Stimulated activated CD4-positive, alpha-beta T cell treated with anti-CD3 and anti-CD28 coated beads, Interleukin-15, amount 100 ng/mL, for 48 hours (primary cell): Measurements from ENCODE around the gene CNNM3.
"Not testable (repeated sequence)": the region's sequence is repeated elsewhere in the genome, so short reads cannot be mapped to it uniquely, and the experiment has no call there.

Experiments
- DNase-seq, 2 donors: peaks; one replicate each; pipeline ENCODE4 v3.0.0-alpha.2; 2020; ENCODE audit warnings: low read depth in 2 of 2

The CNNM3 gene

DNA sequence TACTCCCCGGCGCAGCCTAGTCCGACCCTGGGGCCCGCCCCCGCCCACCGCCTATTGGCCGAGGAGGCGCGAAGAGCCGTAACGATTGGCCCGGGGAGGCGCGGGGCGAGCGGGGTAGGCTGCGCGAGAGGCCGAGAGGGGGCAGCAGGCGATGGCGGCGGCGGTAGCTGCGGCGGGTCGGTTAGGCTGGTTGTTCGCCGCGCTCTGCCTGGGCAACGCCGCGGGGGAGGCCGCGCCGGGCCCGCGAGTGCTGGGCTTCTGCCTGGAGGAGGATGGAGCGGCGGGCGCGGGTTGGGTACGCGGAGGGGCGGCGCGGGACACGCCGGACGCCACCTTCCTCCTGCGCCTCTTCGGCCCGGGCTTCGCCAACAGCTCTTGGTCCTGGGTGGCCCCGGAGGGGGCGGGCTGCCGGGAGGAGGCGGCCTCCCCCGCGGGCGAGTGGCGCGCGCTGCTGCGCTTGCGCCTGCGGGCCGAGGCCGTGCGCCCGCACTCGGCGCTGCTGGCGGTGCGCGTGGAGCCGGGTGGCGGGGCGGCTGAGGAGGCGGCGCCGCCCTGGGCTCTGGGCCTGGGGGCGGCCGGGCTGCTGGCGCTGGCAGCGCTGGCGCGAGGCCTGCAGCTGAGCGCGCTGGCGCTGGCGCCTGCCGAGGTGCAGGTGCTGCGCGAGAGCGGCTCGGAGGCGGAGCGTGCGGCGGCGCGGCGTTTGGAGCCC, at the start of gene CNNM3:
CNNM3 (plus strand) TSS at position 142 of the 709 bp plus-strand sequence; CDS start at position 152, 10 bp downstream.
- peak; percentile 89 to 96 for DNase-seq

DNA sequence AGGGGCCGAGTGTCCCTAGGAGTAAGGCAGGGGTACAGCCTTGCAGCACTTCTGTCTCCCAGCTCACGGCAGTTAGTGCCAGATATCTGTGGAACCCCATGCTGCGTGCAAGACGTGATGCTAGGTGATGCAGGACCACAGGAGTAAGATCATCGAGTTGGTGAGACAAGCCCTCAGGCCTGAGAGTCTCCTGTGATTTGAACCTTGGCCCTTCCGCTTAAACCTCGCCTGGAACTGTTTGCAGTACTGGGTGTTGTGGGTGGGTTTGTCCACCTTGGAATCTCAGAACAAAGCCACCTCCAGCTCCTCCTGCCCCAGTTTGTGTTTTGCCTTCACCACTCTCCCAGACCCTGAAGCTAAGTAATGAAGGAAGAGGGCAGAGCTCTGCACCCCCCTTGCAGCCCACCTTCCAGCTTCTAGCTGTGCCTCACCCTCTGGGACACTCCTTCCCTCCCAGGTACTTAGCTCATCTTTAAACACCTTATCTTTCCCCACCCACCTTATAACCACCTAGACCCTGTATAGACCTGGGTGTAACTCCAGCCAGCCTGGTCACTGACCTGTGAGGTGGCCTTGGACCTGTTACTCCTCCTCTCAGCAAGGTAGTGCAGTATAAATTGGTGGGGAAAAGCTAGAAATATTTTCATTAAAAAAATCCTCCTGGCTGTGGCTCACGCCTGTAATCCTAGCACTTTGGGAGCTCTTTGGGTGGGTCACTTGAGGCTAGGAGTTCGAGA, 48.8 kb upstream of the CNNM3 start:
- no peak for DNase-seq

DNA sequence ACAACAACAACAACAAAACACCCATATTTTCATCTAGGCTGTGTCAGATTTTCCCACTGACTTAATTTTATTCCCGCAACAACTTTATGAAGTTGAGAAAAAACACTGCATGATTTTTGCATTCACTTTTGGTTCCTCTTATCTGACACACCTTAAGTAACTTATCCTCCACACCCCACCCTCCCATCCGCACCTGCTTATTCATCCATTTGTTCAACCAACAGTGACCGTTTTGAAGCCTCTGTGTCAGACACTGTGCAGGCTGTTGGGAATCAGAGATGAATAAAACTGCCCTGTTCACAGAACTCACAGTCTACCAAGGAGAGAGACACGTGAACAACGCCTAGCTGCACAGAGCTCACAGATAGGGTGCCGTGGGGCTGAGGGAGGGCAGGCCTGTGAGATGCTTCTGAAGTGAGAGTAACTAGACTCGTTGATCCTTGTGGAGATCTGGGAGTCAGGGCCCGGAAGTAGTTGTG, 47.9 kb upstream of the CNNM3 start:
- no peak for DNase-seq

DNA sequence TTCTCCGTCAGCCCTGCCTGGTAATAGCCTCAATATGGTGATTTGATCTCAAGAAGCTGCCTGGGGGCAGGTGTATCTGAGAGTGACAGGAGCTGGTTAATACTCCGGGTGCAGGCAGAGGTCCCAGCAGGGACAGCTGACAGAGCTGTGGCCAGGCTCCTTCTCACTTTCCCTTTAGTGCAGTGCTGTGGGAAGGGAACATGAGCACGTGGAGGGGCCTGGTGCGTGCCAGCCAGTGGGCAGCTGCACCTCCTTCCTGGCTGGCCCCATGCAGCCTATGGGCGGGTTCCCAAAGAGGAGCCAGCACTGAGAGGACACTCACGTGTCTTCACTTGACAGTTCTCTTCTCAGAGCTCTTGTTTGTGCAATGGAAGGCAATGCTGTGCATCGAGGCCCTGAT, 46.3 kb upstream of the CNNM3 start:
- no peak for DNase-seq

DNA sequence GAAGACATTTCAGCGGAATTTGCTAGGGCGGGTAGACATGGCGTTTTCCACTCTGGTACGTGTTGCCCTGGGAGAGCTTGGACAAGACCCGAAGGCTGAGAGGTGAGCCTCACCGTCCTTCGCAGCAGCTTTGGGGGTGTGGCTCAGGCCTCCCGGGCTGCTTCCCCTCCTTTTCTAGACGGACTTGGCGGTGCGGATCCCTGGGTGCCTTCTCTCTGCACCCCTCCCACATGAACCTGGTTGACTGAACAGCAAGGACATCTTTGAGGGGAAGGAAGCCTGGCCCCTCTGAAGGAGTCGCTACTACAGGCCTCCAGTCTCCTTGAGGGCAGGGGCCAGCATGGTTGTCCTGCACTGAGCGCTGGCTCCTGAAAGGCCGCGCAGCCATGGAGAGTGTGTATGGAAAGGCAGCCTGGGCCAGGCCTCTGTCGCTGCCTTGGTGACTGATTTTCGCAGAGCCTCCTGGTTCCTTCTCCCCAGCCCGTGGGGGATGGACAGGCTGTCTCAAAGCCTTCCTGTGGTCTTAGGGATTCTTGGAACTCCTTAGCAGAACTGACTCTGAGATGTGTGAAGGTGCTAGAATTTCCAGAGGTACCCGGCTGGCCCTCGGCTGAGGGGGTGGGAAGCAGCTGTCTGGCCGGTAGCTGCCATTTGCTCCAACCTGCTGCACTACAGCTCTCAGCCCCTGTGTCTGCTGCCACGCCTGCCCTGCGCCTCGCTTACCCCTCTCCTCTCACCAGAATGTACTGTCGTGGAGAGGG, 45.4 kb upstream of the CNNM3 start:
- no peak for DNase-seq

DNA sequence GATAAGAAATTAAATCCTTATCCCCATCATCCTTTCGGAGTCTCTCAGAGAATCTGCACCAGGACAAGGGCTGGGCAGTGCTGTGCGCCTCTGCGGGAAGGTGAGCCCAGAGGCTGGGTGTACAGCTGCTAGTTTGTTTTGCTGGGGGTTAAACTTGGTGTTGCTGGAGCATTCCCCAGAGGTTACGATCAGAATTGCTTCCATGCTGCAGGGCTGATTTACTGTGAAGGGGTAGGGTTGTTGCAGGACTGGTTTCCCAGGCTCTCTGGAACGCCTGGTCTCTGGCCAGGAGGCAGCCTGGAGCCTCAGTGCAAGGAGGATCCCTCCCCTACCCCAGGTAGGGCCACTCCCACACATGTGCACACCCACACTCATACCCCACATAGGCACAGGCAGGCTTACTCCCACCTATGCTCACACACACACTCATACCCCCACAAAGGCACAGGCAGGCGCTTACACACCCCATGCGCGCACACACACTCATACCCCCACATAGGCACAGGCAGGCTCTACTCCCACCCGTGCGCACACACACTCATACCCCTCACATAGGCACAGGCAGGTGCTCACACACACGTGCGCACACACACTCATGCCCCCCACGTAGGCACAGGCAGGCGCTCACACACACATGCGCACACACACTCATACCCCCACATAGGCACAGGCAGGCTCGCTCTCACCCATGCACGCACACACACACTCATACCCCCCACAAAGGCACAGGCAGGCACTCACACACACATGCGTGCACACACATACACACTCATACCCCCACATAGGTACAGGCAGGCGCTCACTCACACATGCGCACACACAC, 44.1 kb upstream of the CNNM3 start:
- no peak for DNase-seq

DNA sequence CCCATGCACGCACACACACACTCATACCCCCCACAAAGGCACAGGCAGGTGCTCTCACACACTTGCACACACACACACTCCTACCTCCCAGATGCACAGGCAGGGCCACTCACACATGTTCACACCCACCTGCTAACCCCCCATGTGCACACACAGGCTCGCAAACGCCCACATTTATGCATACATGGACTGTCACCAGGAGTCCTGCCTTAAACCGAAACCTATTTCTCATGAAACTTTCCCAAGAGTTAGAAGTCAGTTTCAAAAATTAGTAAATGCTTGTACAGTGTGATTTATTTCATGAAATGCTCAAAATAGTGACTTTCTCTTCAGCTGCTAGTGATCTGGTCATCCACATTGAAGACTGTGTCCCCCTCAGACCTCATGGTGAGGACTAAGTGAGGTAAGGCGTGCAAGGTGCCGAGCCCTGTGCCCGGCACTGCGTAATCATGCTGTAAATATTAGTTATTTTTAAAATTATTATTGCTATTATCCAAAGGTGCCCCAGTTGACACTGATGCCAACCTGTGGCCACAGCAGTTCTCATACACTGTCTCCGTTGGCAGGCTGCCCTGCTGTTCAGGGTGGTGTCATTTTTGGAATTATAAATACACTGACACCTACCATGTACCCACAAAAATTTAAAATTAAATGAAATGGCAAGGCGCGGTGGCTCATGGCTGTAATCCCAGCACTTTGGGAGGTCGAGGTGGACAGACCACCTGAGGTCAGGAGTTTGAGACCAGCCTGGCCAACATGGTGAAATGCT, 43.0 kb upstream of the CNNM3 start:
- no peak for DNase-seq

DNA sequence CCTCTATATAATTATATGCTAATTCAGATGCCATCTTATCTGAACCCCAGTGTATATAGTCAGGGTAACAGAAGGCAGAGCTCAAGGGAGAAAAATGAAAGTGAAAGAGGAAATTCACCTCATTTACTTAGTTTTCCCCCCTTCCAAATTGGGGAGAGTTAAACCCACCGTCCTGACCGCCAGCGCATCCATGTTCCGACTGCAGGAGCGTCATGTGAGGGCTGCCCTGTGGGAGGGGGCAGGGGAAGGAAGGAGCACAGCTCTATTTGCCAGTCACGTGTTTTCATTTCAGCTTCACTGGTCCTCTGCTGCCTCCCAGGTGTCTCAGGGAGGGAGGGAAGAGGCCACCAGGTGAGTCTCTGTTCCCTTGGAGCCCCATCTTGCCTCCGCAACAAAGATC, 42.1 kb upstream of the CNNM3 start:
- peak in 1 of 2 donors; percentile 29 for DNase-seq

DNA sequence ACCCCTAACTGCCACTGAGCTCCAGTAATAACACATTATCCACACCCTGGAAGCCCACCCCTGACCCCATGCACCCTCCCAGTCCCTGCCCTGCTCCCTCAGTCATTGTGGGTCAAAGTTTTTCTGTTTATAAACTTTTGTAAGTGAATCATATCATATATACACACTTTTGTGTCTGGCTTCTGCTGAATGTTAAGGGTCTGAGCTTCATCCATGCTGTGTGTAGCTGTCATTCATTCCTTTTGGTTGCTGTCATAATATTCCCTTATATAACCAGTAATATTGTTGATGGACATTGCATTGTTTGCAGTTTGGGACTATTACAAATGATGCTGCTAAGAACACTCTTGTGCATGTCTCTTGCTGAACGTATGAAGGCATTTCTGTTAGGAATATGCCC, 40.9 kb upstream of the CNNM3 start:
- no peak for DNase-seq

DNA sequence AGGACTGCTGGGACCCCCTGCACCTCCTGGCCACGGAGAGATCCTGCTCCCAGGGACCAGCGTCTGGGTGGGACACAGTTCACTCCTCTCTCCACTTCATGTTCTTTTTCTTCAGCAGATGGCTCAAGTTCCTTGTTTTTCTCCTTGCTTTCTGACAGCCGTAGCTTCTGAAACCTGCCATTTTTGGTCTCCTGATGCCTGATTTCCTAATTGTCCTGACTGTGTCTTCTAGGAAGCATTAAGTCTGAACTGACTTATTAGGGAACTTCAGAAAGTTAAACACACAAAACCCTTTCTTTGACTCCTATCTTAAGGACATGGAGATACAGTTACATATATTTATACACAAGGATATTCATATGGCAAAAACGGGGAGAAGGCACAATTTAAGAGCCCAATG, 32.7 kb upstream of the CNNM3 start:
- no peak for DNase-seq

DNA sequence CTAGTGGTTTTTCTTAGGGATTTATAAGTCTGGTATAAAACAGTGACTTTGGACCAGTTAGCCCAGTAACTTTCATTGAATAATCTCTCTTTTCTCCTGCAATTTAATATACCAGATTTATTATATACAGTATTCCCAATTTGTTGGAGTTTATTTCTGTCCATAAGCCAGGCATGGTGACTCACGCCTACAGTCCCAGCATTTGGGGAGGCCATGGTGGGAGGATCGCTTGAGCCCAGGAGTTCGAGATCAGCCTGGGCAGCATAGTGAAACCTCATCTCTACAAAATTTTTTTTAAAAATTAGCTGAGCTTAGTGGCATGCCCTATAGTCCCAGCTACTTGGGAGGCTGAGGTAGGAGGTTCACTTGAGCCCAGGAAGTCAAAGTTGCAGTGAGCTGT, 28.7 kb upstream of the CNNM3 start:
- no peak for DNase-seq

DNA sequence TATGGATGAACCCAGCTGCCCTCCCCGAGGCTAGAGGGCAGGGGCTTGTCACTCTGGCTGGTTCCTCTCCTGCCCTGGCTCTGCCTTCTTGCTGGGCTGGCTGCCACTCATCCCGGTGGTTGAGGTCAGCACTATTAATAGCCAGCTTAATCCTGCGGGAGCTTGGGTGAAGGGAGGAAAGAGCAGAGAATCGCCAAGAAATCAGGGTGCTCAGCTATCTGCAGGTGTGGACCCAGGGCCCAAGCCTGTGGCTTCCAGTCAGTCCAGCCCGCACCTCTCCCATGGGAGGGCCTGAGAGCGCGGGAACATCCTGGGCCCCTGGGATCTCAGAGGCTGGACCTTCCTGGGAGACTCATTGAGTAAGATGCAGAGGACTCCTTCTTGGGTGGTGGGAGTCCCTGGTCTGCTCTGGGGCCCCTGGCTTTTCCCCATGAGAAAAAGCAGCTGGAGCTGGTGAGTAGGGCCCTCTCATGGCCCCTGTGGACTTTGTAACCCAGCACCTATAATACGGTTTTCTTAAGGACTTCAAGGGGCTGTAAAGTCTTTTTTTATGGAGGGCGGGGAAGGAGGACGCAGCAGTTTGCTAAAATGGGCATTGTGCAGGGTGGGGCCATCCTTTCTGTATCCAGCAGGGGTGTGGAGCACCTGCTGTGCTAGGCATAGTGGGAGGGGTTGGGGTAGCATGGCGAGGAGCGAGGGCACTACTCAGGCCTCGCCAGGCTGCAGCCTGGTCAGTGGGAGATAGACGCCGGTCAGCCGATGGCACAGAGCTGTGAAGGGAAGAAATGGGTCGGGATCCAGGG, 27.4 kb upstream of the CNNM3 start:
- no peak for DNase-seq

DNA sequence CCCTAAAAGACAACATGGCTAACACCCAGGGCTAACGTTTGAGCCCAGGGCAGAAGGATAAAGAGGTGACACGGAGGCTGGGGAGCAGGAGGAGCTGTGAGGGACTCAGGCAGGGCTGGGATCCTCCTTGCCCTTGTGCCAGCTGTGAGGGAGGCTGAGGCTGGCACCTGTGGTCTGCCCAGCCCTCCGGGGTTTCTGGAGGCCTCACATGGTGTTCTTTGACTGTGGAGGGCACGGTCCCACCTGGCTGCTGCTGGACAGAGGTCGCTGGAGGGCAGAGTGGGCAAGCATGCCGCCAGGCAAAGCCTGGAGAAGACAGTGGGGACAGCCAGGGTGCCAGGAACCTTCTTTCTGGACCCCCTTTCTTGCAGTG, 26.8 kb upstream of the CNNM3 start:
- DNase-seq = no peak

DNA sequence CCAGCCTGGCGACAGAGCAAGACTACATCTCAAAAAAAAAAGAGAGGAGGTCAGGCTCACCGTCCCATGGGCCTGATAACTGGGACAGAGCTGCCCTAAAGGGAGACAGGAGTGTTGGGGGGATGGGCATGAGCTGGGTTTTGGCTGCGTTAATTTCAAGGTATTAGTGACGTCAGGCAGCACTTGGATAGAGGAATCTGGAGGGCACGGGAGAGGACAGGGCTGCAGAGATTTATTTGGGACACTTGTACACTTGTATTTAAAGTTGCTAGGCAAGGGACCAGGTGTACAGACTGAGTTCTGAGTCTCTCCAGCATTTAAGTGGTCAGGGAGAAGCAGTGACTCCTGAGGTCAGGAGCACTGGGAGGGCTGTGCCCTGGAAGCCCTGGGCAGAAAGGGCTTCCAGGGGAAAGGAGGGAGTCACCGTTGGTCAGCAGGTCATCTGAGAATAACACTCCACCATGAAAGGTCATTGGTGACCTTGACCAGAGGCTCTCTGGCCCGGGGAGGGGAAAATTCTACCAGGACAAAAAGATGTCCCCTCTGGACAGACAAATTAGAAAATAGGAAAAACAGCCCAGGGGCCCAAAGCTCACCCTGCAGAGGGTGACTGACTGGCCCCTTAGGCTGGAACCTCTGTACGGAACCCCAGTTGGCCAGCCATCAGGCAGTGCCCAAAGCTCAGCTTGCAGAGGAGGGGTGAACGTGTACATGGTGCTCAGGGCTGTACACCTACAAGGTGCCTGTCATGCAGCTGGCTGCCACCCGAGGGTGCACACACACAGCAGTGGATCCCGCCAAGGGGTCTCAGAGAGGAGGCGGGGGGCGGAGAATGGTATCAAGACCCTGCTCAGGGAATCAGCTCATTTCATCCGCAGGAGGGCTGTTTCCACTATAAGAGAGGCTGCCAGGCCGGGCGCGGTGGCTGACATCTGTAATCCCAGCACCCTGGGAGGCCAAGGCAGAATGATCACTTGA, 23.0 kb upstream of the CNNM3 start:
- no peak for DNase-seq

DNA sequence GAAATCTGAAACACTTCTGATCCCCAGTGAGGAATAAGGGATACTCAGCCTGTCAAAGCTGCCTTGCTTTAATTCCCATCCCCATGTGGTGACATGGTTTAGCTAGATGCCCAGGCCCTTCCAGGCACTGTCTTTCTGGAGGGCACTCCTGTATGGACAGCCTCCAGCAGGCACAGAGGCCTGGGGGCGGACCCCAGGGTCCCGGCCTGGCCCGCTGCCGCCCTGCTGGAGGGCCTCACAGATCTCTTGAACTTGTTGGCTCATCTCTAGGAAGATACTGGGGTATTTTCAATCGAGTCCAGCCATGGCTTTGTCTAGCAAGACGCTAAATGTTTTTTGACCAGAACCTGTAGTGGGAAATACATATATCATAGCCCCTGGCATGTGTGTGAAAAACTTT, 21.0 kb upstream of the CNNM3 start:
- no peak for DNase-seq

DNA sequence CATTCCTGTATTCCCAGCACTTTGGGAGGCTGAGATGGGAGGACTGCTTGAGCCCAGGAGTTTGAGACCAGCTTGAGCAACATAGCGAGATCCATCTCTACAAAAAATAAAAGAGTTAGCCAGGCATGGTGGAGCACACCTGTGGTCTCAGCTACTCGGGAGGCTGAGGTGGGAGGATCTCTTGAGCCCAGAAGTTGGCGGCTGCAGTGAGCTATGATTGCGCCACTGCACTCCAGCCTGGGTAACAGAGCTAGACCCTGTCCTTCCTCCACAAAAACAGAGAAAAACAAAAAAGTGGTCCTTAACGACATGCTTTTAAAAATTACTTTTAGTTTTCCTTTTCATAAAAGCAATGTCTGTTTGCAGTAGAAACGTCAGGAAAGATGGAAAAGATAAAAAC, 19.6 kb upstream of the CNNM3 start:
- not testable (repeated sequence) for DNase-seq

DNA sequence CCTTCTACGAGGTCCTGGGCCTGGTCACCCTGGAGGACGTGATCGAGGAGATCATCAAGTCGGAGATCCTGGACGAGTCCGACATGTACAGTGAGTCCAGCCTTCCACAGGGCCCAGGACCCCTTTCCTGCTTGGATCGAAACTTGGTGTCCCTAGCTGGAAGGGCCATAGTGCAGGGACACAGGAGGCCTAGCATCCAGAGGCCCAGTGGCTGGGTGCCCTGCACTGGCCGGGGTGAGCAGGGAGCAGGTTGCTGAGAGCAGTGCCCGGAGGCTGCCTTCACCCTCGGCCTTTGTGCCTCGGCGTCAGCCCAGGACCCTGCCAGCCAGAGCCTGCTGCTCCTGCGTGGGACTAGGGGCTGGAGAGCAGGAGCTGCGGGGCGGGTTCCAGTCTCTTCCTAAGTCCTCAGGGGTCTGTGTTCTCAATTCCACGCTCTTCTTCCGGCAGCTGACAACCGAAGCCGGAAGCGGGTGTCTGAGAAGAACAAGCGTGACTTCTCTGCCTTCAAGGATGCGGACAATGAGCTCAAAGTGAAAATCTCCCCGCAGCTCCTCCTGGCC, 18.9 kb upstream of the CNNM3 start:
- DNase-seq = no peak

DNA sequence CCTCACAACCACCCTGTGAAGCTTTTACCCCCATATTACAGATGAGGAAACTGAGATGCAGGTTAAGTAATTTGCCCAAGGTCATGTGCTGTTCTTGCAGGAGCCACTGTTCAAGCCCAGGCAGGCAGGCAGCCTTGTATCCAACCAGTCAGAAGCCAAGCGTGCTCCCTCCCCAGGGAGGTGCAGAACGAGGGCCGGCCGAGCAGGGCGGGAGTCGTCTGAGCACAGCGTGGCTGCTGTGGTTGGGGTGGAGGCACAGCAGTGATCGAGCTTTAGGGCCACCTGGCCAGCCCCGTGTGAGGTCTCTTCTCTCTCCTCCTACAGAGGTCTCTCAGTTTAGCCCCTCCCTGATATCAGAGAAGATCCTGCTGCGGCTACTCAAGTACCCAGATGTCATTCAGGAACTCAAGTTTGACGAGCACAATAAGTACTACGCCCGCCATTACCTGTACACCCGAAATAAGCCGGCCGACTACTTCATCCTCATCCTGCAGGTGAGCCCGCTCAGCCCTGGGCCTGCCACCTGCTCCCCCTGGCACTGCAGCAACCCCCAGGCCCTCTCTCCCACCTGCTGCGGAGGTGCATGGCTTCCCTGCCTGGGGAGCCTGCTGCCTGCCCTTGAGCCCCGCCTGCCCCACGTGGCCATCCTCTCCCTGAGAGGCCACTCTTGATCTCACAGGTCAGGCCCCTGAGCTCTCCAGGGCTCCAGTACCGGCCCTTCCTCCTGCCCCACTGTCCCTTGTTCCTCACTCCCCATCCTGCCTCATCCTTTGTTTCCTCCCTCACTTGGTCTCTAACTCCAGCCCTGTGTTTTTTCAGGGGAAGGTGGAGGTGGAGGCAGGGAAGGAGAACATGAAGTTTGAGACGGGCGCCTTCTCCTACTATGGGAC, 17.1 kb upstream of the CNNM3 start:
- no peak for DNase-seq
